Cerebellar nuclear complex (tissue), 1 donor: ENCODE results near the gene ZNF710.
A peak's percentile ranks its signal among the peaks of the same experiment; 100 is the strongest.

Experiments
- DNase-seq, 2 experiments: peaks; one replicate each; lab custom pipeline; 2025; lab: John Stamatoyannopoulos, UW

Gene ZNF710

DNA sequence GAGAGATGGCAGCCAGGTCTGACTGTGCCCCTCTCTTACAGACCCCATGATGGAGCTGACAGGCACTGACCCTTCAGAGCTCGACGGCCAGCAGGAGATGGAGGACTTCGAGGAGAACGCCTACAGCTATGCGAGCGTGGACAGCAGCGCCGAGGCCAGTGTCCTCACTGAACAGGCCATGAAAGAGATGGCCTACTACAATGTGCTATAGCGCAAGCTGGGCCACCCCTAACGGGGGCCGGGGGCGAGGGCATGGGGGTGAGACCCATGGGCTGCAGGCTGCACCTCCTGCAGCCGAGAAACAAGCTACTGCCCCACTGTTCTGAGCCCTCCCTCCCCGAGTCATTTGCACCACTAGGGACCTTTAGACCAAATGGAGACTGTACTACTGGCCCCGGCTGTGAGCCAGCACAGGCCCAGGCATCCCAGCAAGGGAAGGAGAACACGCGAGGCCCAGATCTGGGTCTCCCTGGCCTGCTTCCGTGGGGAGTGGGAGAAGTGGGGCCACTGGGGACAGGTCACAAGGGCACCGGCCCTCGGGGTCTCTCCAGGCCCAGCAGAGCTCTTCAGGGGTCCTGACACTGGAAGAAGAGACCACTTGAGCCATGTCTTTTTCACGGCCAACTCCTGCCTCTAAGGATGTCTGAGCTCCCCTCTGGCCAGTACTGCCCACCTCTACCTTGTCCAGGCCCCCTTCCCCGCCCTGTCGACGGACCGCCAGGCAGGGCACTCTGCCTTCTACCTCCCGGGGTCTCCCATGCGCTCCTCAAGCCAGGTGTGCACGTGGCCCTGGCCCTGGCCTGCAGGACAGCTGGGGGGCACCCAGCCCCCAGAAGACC is 78.7 kb downstream of the ZNF710 start:
- DNase-seq, result no peak

DNA sequence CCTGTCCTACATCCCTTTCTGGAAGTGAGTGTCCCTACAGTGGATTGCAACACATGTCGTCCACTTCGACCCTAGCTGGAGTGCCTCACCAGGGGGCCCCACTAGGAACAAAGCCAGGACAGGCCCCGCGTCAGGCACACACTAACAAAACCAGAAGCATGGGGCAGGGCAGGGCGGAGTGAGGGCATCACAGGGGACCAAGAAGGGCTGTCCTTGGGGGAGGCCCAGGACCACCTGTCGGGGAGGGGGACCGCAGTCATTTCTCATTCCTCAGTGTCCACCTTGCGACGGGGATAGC is 79.3 kb downstream of the ZNF710 start:
- no peak for DNase-seq

GRCh38 chr15:90080818-90081393 is 79.8 kb downstream of the ZNF710 start:
- DNase-seq, result no peak

- DNase-seq, result no peak
Measured at GRCh38 chr15:90082140-90082715, 81.1 kb downstream of the ZNF710 start.

- no peak for DNase-seq
Measured at GRCh38 chr15:90083419-90083818, 82.3 kb downstream of the ZNF710 start.

DNA sequence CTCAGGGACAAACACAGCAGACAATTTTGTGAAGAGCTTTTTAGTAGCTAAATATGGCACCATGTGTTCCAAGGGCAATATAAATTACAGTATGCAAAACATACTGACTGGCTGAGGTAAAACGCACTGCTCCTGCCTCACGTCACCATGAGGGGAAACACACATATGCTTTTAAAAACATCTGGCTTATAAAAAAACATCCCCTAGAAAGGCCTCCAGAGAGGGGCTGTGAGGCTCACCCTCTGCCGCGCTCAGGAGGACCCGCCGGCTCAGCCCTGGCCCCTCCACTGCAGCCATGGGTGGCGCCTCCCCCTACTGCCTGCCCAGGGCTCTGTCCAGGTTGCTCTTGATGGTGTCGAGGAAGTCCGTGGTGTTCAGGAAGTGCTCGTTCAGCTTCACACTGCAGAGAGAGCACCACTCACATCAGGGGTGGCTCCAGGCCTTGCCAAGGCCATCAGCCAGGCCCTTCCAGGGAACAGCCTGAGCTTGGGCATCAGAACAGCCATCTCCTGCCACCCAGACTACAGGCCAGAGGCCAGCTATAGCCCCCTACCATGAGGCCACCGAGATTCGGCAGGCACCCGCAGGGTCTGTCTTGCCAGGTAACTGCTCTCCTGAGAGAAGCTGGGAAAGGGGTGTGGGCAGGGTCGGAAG is 83.0 kb downstream of the ZNF710 start:
- no peak for DNase-seq

- no peak for DNase-seq
Measured at GRCh38 chr15:90084876-90085423, 83.8 kb downstream of the ZNF710 start.

DNA sequence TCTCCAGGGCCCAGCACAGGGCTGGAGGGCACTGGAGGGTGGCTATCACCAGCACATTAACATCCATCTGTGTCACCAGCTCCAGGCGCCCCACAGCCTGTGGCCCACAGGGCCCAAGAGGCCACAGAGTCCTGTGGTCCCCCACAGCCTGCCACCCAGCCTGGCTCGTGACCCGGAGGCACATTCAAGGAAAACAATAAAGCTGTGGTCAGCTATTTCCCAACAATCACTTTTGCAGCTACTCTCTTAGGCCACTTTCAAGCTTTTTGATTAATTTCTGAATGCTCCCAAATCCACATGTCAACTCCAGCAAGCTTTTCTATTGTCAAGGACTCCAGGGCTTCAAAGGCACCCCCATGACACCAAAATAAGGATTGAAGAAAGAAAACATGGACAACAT is 84.4 kb downstream of the ZNF710 start:
- no peak for DNase-seq

- DNase-seq, result no peak
Measured at GRCh38 chr15:90086868-90087268, 85.7 kb downstream of the ZNF710 start.

DNA sequence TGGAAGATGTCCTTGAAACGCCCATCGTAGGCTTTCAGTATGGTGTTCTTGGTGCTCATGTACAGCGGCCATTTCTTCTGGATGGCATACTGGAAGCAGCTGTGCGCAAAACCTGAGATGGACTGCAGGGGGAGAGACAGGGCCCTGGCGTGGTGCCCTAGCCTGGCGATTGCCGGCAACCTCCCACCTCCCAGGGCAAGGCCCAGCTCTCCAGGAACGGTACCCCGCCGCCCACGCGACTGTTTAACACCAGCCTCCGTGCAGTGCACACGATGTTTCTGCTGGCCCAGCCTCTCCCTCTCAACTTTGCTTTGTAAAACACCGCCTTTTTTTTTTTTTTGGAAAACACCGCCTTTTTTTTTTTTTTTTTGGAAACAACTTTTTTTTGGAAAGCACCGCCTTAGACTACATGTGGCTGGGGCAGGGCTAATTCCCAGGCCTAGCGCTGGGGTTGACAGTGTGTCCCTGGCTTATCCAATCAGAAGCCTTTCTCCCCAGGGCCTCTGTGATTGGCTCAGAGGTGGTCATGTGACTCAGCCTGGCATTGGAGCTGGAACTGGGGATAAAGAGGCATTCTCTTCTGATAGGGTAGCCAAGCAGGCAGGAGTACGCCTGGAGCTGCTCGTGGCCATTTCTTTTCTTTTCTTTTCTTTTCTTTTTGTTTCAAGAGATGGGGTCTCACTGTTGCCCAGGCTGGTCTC is 86.5 kb downstream of the ZNF710 start:
- no peak for DNase-seq

DNA sequence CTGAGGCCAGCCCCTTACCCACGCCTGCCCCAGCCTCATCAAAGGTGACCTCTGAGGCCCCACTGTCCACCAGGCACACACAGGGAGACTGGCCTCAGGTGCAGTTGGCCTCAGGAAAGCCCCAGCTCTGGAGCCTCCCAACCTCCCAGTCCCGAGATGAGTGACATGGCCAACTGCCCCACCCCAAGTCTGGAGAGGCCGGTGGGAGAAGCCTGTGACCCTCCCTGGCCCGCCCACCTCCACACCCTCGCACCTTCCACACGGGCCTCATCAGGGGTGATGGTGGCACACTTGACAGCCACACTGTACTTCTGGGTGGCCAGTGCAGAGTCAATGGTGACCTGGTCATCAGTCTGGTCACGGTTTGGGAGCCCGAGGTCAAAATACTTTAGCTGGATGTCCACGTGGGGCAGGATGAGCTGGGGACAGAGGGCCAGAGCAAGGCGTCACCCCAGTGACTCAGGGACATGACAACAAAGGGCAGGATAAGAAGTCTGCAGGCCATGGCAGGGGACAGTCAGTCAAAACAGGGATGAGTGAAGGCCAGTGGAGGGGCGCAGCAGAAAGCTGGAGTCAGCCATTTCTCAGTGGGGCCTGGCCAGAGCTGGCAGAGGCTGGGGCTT is 89.2 kb downstream of the ZNF710 start:
- no peak for DNase-seq

DNA sequence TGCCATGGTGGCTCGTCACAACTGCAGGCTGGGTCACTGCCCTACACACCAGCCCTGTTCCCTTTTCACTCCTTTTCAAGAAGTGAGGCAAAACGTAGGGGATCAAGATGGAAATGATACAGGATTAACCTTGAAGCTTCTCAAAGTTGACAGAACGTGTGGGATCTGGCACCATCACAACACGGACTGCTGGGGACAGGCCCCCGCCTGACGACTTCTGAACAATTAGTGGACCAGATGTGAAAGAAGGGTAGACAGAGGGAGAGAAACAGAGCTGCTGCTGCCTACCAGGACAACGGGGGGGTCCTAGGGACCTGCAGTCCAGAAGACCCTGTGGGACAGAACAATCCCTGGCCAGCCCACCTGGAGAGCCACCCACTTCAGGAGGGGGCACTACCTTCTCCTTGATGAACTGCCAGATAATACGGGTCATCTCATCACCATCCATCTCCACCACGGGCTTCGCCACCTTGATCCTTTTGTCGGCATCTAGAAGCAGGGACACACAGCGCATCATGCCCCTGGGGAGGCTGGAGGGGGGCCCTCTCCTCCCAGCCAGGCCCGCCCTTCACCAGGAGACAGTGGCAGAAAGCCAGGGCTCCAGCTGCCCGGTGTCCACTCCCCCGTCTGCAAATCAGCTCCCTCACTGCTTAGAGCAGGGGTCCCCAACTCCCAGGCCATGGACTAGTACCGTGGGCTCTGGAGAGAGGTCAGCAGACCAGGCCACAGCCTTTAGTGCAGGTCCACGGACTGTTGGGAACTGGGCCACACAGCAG is 90.2 kb downstream of the ZNF710 start:
- DNase-seq, result no peak

DNA sequence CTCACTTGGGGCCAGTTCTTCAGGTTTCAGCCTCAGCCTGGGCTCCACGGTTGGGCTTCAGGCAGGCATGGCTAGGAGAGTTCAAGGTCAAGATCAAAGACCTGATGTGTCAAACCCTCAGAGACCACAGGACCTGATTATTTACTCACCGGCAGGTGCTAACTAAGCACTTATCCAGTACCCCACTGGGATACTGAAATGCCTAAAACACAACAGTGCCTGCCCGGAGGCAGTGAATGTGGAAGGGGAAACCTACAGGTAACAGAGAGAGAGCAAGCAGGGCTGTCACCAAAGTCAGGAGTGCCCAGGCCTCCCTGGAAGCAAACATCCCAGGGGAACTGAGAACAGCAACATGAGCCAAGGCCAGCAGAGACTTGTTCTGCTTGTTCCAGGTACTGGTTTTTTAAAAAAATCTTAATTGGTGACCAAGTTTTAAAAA is 94.4 kb downstream of the ZNF710 start:
- no peak for DNase-seq

- DNase-seq, result no peak
Measured at GRCh38 chr15:90097475-90097874, 96.4 kb downstream of the ZNF710 start.

DNA sequence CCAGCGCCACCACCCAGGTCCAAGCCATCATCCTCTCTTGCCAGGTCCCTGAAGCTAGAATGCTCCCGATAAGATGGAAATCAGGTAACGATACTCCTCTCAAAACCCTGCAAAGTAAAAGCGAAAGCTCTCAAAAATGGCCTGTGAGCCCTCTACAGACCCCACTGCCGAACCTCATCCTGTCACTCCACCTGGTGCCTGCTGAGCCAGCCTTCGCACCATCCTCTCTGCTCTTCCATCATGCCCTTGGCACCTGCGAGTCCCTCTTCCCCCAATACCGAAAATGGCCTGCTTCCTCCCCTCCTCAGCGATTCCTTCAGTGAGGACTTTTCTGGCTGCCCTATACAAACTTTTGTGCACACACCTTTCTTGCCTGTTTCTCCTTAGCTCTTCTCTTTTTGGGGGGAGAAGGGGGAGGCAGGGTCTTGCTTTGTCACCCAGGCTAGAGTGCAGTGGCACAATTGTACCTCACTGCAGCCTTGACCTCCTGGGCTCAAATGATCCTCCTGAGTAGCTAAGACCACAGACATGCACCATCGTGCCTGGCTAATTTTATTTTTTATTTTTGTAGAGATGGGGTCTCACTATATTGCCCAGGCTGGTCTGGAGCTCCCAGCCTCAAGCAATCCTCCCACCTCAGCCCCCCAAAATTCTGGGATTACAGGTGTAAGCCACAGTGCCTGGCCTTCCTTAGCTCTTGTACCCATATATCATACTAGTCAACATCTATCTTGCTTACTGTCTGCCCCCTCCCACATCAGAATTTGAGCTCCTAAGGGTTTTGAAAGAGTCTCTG is 98.1 kb downstream of the ZNF710 start:
- DNase-seq, result no peak

DNA sequence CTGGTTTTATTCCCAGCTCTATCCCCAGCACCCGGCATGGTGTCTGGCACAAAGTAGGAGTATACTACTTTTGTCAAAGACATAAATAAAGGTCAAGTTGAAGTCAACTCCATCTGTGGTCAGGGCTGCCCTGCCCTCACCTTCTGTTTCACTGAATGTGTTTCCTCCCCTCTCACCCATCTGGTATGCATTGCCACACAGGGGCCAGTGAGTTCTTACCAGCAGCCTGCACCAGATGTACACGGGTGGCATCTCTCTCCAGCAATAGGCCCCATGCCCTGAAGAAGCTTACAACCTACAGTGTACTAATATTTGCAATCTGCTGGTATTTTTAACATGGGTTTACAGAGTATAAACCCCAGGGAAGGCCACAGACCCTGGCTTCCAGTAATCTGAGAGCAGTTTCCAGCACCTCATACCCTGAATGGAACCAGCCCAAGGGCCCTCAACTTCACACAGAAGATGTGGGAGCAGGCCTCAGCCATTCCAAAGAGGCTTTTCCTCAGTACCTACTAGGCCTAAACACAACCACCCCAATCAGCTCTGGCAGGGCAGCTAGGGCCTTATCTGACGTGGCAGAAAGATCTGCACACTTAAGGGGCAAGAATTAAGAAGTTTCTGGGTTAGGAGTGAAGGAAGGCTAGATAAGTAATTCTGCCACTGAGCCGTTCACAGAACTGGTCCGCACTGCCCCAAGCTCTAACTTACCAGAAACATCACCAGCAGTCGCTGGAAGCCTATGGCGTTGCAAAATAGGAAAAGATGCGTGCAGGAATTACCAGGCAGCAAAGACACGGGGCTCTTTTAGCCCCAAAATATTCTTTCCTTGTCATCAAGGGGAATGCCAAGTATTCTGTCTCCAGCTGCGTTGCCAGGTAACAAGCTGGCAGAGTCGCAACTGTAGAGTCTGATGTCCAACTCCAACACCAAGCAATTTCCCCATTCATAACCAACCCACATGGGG is 99.0 kb downstream of the ZNF710 start:
- DNase-seq, result no peak

DNA sequence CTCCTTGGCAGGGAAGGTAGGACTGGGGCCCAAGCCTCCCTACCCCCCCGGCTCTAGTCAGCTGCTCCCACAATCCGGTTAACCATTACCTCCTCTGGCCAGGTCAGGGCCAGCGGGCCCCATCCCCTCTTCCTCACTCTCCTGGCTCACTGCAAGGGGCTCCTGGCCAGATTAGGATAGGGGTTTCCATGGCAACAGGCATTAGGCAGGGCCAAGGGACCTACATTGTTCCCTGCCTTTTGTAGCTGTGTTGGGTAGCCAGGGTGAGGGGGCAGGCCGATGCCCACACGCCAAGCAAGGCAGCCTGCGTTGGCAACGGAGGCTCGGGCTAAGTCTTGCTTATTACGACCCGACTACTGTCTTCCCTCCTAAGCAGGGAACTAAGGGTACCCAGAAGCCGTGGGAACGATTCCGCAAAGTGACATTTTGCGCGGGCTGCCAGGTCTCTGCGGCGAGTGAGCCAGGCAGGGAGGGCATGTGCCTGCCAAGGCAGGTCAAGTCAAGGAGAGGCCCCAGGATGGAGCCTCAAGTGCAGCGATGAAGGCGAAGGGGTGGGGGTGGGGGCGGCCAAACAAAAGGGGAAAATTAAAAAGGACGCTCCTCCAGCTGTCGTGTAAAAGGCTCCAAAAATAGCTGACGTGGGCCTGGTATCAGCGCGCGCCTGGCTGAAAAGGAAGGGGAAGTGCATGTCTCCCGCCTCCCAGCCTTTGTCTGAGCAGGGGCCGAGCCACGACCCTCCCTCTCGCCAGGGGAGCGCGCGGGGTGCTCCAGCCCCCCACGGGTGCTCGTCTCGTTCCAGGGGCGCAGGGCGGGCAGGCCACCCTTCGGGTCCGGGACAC is 100.2 kb downstream of the ZNF710 start:
- peak in 1 of 2 experiments; percentile 39 for DNase-seq
